Neural cell (in vitro differentiated cells): ENCODE data around the gene RBM6. TPM values are rescaled to one million over a fixed set of nuclear protein-coding genes. Genes with fewer than 3 reads are reported as not detected.

Experiments used
- H2AFZ ChIP-seq: fragments of 200-600, 300-800 bp; sonication (generic), shearing (Covaris generic); 2 replicates; pipeline ENCODE4 v1.6.0; 2014; ENCODE audit warnings: low read depth, mild to moderate bottlenecking, antibody characterized with exemption, low read length, moderate library complexity
- H3F3A ChIP-seq: fragments of 200-600 bp; shearing (Covaris generic); 2 replicates; pipeline ENCODE4 v1.6.1; 2016; ENCODE audit warnings: mild to moderate bottlenecking, moderate library complexity, mixed read lengths, antibody characterized with exemption, low read length; ENCODE audit not compliant: insufficient read depth, poor library complexity, severe bottlenecking
- H3K27ac ChIP-seq: fragments of 200-600, 300-800 bp; sonication (generic), shearing (Covaris generic); 2 replicates; pipeline ENCODE4 v1.5.1; 2014; ENCODE audit warnings: mild to moderate bottlenecking, low read length, moderate library complexity
- H3K27me3 ChIP-seq: fragments of 300-800, 200-600 bp; sonication (generic), shearing (Covaris generic); 2 replicates; pipeline ENCODE4 v1.6.0; 2014; ENCODE audit warnings: mild to moderate bottlenecking, low read depth, low read length, moderate library complexity; ENCODE audit not compliant: insufficient read depth
- H3K36me3 ChIP-seq: fragments of 300-800, 200-600 bp; sonication (generic), shearing (Covaris generic); 2 replicates; pipeline ENCODE4 v1.5.1; 2014; ENCODE audit warnings: mild to moderate bottlenecking, antibody characterized with exemption, low read length, moderate library complexity; ENCODE audit not compliant: insufficient read depth
- H3K4me2 ChIP-seq: fragments of 300-800, 200-600 bp; sonication (generic), shearing (Covaris generic); 2 replicates; pipeline ENCODE4 v1.6.0; 2014; ENCODE audit warnings: mild to moderate bottlenecking, low read length
- H3K4me3 ChIP-seq: fragments of 300-800, 200-600 bp; sonication (generic), shearing (Covaris generic); 2 replicates; pipeline ENCODE4 v1.5.1; 2014; ENCODE audit warnings: mild to moderate bottlenecking, low read length, moderate library complexity
- H3K79me2 ChIP-seq: fragments of 200-600 bp; shearing (Covaris generic); replicated peaks from 2 replicates; pipeline ENCODE4 v1.6.0; 2014; ENCODE audit warnings: mild to moderate bottlenecking, low read length, moderate library complexity; ENCODE audit not compliant: insufficient read depth
- H3K9ac ChIP-seq: fragments of 300-800, 200-600 bp; sonication (generic), shearing (Covaris generic); 2 replicates; pipeline ENCODE4 v1.6.1; 2016; ENCODE audit warnings: mild to moderate bottlenecking, low read length, mixed read lengths
- H3K9me2 ChIP-seq: fragments of 200-600 bp; shearing (Covaris generic); 2 replicates; pipeline ENCODE4 v1.6.1; 2016; ENCODE audit warnings: mild to moderate bottlenecking, low read length, mixed read lengths; ENCODE audit not compliant: insufficient read depth
- H3K9me3 ChIP-seq: fragments of 200-600, 300-800 bp; sonication (generic), shearing (Covaris generic); 2 replicates; pipeline ENCODE4 v1.6.1; 2016; ENCODE audit warnings: mild to moderate bottlenecking, mixed run types, low read length, moderate library complexity, mixed read lengths
- H4K20me1 ChIP-seq: fragments of 200-600 bp; shearing (Covaris generic); 2 replicates; pipeline ENCODE4 v1.6.1; 2016; ENCODE audit warnings: mild to moderate bottlenecking, mixed run types; ENCODE audit not compliant: insufficient read depth
- CTCF ChIP-seq: fragments of 450-650 bp; IDR thresholded peaks from 2 replicates; pipeline ENCODE4 v1.5.1; 2014; ENCODE audit warnings: antibody characterized with exemption, mild to moderate bottlenecking, moderate library complexity; ENCODE audit not compliant: poor library complexity, severe bottlenecking
- EP300 ChIP-seq: fragments of 450-650 bp; conservative IDR thresholded peaks from 2 replicates; pipeline ENCODE4 v1.6.1; 2014; ENCODE audit warnings: antibody characterized with exemption, mild to moderate bottlenecking, moderate library complexity; ENCODE audit not compliant: poor library complexity, severe bottlenecking
- EZH2 ChIP-seq: fragments of 200-600, 300-800 bp; shearing (Covaris generic), sonication (generic); IDR thresholded peaks from 2 replicates; pipeline ENCODE4 v1.6.1; 2014; ENCODE audit warnings: antibody characterized with exemption, low read length, borderline replicate concordance, mild to moderate bottlenecking; ENCODE audit not compliant: insufficient read depth, poor library complexity, severe bottlenecking
- MXI1 ChIP-seq: fragments of 450-650 bp; conservative IDR thresholded peaks from 2 replicates; pipeline ENCODE4 v1.6.1; 2014; ENCODE audit warnings: antibody characterized with exemption, mild to moderate bottlenecking; ENCODE audit not compliant: poor library complexity, severe bottlenecking
- POLR2AphosphoS5 ChIP-seq: IDR thresholded peaks from 2 replicates; pipeline ENCODE4 v1.6.1; 2012
- RAD21 ChIP-seq: fragments of 450-650 bp; conservative IDR thresholded peaks from 2 replicates; pipeline ENCODE4 v1.6.1; 2014; ENCODE audit warnings: antibody characterized with exemption, mild to moderate bottlenecking, moderate library complexity
- REST ChIP-seq: IDR thresholded peaks from 2 replicates; pipeline ENCODE4 v1.6.1; 2012; ENCODE audit warnings: borderline replicate concordance
- SMC3 ChIP-seq: fragments of 450-650 bp; conservative IDR thresholded peaks from 2 replicates; pipeline ENCODE4 v1.6.1; 2014; ENCODE audit warnings: antibody characterized with exemption, mild to moderate bottlenecking, moderate library complexity; ENCODE audit not compliant: poor library complexity
- TAF1 ChIP-seq: IDR thresholded peaks from 2 replicates; pipeline ENCODE4 v1.6.1; 2012; ENCODE audit warnings: low read depth
- polyA plus RNA-seq: library from polyadenylated mRNA; depleted of rRNA; stranded (reverse); fragments of >200 nt; gene quantifications from 2 replicates; pipeline ENCODE4 v1.2.3, GENCODE V29; 2014

The RBM6 gene
- polyA plus RNA-seq, 1 donor from 2014 or later: 177 TPM

- H3F3A ChIP-seq: no peaks in the 10 kb centered on the region
- no peaks in the 10 kb centered on the region for H3K9me2 ChIP-seq
- H4K20me1 ChIP-seq: no peaks in the 10 kb centered on the region
- H3K9me3 ChIP-seq: no peaks in the 10 kb centered on the region
- H3K27me3 ChIP-seq: no peaks in the 10 kb centered on the region
- no peaks in the 10 kb centered on the region for H3K36me3 ChIP-seq
- H3K79me2 ChIP-seq: no peaks in the 10 kb centered on the region
- no peak overlapping the region for H3K27ac ChIP-seq
- no peak overlapping the region for H3K9ac ChIP-seq
- H3K4me2 ChIP-seq: no peak overlapping the region
- H2AFZ ChIP-seq: no peak overlapping the region
- TF ChIP-seq EP300 (no peak), EZH2 (no peak), POLR2AphosphoS5 (no peak), TAF1 (no peak), REST (no peak), MXI1 (no peak), CTCF (no peak), RAD21 (no peak), SMC3 (no peak)
- H3K4me3 ChIP-seq: no peak overlapping the region
Observed at GRCh38 chr3:50008931-50009330, 69.0 kb downstream of the RBM6 start.

- H3K9me3 ChIP-seq: no peaks in the 10 kb centered on the region
- no peak overlapping the region for H2AFZ ChIP-seq
- H3K4me3 ChIP-seq: no peak overlapping the region
- no peak overlapping the region for H3K4me2 ChIP-seq
- no peaks in the 10 kb centered on the region for H3F3A ChIP-seq
- no peak for TF ChIP-seq MXI1
- no peak for TF ChIP-seq TAF1
- TF ChIP-seq EZH2: no peak
- no peak for TF ChIP-seq REST
- no peak for TF ChIP-seq SMC3
- no peak for TF ChIP-seq EP300
- no peak for TF ChIP-seq CTCF
- no peak for TF ChIP-seq RAD21
- TF ChIP-seq POLR2AphosphoS5: no peak
- H3K79me2 ChIP-seq: no peaks in the 10 kb centered on the region
- H3K27me3 ChIP-seq: no peaks in the 10 kb centered on the region
- H3K9me2 ChIP-seq: no peaks in the 10 kb centered on the region
- H4K20me1 ChIP-seq: no peaks in the 10 kb centered on the region
- H3K9ac ChIP-seq: no peak overlapping the region
- H3K36me3 ChIP-seq: no peaks in the 10 kb centered on the region
- no peak overlapping the region for H3K27ac ChIP-seq
Observed at GRCh38 chr3:50010959-50011358, 71.0 kb downstream of the RBM6 start.
